Stomach (tissue), 4 donors: ENCODE measurements around the gene CYTH1.

Source experiments
- POLR2A ChIP-seq, 4 donors: fragments of 450-650 bp; IDR thresholded peaks; one replicate each; pipeline ENCODE4 v1.6.1; 2016; ENCODE audit warnings: antibody characterized with exemption in 4 of 4, control low read depth in 2 of 4, mild to moderate bottlenecking in 1 of 4, moderate library complexity in 1 of 4
- POLR2AphosphoS5 ChIP-seq, 3 donors: sonication (generic); formaldehyde crosslinking; IDR thresholded peaks; one replicate each; pipeline ENCODE4 v1.6.1; 2016; ENCODE audit warnings: antibody characterized with exemption in 3 of 3
- TF ChIP-seq, protein P1 (sequence below), 7 experiments: fragments of 450-650 bp in 4 of 7; fragments of 200-600 bp in 3 of 7; sonication (generic) in 3 of 7; IDR thresholded peaks; one replicate each; pipeline ENCODE4 v1.5.1; 2016 to 2019; ENCODE audit warnings: antibody characterized with exemption in 7 of 7, control low read depth in 2 of 7, mild to moderate bottlenecking in 1 of 7

GRCh38 chr17:78766743-78767294 lies 15.3 kb downstream of the CYTH1 start:
- TF ChIP-seq, protein P1, sequence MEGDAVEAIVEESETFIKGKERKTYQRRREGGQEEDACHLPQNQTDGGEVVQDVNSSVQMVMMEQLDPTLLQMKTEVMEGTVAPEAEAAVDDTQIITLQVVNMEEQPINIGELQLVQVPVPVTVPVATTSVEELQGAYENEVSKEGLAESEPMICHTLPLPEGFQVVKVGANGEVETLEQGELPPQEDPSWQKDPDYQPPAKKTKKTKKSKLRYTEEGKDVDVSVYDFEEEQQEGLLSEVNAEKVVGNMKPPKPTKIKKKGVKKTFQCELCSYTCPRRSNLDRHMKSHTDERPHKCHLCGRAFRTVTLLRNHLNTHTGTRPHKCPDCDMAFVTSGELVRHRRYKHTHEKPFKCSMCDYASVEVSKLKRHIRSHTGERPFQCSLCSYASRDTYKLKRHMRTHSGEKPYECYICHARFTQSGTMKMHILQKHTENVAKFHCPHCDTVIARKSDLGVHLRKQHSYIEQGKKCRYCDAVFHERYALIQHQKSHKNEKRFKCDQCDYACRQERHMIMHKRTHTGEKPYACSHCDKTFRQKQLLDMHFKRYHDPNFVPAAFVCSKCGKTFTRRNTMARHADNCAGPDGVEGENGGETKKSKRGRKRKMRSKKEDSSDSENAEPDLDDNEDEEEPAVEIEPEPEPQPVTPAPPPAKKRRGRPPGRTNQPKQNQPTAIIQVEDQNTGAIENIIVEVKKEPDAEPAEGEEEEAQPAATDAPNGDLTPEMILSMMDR (IDR thresholded peaks at IDR 0.05) = no peak
- TF ChIP-seq POLR2AphosphoS5 (IDR thresholded peaks at IDR 0.05) (no peak), POLR2A (IDR thresholded peaks at IDR 0.05) (no peak)
